ENCODE measurements around the gene CTXN1.

GRCh38 chr19:7968008-7968795, 42.3 kb upstream of the CTXN1 start:
- TF ChIP-seq CTCF (IDR thresholded peaks at IDR 0.05), result no peak
- TF ChIP-seq POLR2A (IDR thresholded peaks at IDR 0.05), result no peak

Measured in adrenal gland (tissue), 5 donors.